Endothelial cell of umbilical vein (primary cell): ENCODE results near the gene NID2.

Source experiments
- CTCF ChIP-seq, 2 donors: IDR thresholded peaks; 1 replicate in 1 of 2; 2 replicates in 1 of 2; pipeline ENCODE4 v1.5.1; 2011; ENCODE audit warnings: low read length in 2 of 2, mild to moderate bottlenecking in 2 of 2, moderate library complexity in 2 of 2, control low read depth in 1 of 2, inconsistent platforms in 1 of 2, low read depth in 1 of 2; ENCODE audit not compliant: insufficient read depth in 1 of 2; ENCODE audit errors: extremely low read depth in 1 of 2
- EZH2 ChIP-seq: IDR thresholded peaks from 2 replicates; pipeline ENCODE4 v1.6.1; 2012; ENCODE audit warnings: borderline replicate concordance, low read depth, mild to moderate bottlenecking, moderate library complexity, low read length, inconsistent platforms; ENCODE audit not compliant: severe bottlenecking
- JUN ChIP-seq: IDR thresholded peaks from 2 replicates; pipeline ENCODE4 v1.6.1; 2011; ENCODE audit warnings: borderline replicate concordance, low read depth; ENCODE audit not compliant: insufficient read length, insufficient read depth
- MYC ChIP-seq: IDR thresholded peaks from one replicate; pipeline ENCODE4 v1.6.1; 2011; ENCODE audit warnings: mild to moderate bottlenecking, low read depth, low read length
- POLR2A ChIP-seq: IDR thresholded peaks from 2 replicates; pipeline ENCODE4 v1.6.1; 2012; ENCODE audit warnings: low read depth, mild to moderate bottlenecking, control low read depth, low read length
- POLR2AphosphoS5 ChIP-seq: IDR thresholded peaks from 2 replicates; pipeline ENCODE4 v1.6.1; 2012; ENCODE audit warnings: low read depth, mild to moderate bottlenecking, control low read depth, low read length, moderate library complexity; ENCODE audit not compliant: insufficient read depth
- TF ChIP-seq, protein P1 (sequence below): IDR thresholded peaks from 2 replicates; pipeline ENCODE4 v1.6.1; 2011; ENCODE audit not compliant: insufficient read depth, insufficient read length

DNA sequence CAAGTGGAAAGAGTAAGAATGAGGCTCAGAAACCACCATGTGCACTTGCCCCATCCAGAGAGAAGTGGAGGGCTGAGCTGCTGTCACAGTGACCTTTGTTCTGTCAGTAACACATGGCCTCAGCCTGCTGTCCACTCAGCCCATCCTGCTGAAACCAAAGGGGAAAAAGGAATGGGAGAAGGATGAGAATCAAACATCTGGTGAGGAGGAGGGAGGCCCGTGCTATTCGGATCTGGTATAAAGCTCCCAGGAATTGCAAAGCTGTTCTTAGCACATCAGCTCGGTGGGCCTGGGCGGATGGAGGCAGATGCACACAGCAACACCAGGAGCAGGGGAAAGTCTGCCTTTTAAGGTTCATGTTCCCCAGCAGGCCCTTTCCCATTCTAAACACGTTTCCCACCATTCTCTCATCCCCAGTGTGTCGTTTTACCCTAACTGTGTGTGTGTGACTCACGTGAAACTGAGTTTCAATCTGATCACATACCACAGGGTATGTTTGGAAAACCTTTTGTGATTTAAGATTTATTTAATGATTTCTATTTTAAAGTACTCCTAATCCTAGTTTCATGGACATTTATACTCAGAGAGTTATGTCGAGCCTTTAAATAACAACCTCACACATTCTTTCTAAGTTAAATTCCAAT, 42.7 kb downstream of the NID2 start:
- TF ChIP-seq POLR2AphosphoS5: no peak
- TF ChIP-seq CTCF (IDR thresholded peaks at IDR 0.05; ENCODE audit: extremely low read depth in 1 of 2, insufficient read depth in 1 of 2, low read depth in 1 of 2, low read length in 2 of 2): no peak
- TF ChIP-seq, protein P1, sequence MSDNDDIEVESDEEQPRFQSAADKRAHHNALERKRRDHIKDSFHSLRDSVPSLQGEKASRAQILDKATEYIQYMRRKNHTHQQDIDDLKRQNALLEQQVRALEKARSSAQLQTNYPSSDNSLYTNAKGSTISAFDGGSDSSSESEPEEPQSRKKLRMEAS: no peak
- TF ChIP-seq POLR2A: no peak
- TF ChIP-seq MYC: no peak
- no peak for TF ChIP-seq EZH2
- TF ChIP-seq JUN: no peak
